Measurements from ENCODE around the gene TMEM120A.
A peak's percentile ranks its signal among the peaks of the same experiment; 100 is the strongest.
"Not testable (repeated sequence)": the region's sequence is repeated elsewhere in the genome, so short reads cannot be mapped to it uniquely, and the experiment has no call there.

TMEM120A gene

DNA sequence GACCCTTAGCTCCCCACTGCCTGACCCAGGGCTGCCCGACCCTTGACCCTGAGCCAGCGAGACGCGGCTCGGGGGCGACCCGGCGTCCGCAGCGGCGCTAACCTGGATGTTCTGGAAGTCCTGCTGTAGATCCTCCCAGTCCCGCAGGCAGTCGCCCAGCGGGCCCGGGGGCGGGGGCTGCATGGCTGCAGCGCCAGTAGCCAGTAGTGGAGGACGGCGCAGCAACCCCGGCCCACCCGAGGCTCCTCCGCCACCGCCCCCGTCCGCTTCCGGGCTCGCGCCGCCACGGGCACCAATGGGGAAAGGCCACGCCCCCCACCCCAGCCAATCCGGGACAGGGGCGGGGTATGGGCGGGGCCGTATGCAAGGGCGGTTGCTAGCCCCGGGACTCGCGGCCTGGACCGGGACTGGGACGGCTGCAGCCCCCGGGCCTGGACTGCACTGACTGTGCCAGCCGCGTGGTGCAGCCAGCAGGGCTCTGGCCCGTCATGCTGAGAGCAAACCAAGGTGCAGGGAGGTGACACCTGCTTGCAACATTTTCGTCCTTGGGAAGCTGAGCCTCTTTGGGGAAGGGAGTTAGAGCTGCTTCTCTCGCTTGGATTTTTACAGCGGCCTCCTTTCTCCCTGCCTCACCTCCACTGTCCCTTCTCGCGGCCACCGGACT is at the start of gene TMEM120A:
Gene TMEM120A, minus strand, starts transcription at position 208 of the 664 bp plus-strand sequence. Its CDS starts 25 bp downstream, at position 183.
- peak; percentile 72 to 78 for DNase-seq (ENCODE audit: low read depth in 2 of 2)

- no peak for DNase-seq (ENCODE audit: low read depth in 2 of 2)
Measured at GRCh38 chr7:76040126-76040525, 45.7 kb upstream of the TMEM120A start.

GRCh38 chr7:76037310-76037709 is 42.9 kb upstream of the TMEM120A start:
- no peak for DNase-seq (ENCODE audit: low read depth in 2 of 2)

DNA sequence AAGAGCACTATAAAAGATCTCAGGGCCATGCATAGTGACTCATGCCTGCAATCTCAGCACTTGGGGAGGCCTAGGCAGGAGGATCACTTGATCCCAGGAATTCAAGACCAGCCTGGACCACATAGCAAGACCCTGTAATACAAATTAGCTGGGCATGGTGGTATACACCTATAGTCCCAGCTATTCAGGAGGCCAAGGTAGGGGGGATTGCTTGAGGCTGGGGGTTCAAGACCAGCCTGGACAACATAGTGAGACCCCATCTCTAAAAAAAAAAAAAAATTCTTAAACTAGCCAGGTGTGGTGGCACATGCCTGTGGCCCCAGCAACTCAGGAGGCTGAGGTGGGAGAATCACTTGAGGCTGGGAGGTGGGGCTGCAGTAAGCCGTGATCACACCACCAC is 37.6 kb upstream of the TMEM120A start:
- DNase-seq (ENCODE audit: low read depth in 2 of 2): no peak

DNA sequence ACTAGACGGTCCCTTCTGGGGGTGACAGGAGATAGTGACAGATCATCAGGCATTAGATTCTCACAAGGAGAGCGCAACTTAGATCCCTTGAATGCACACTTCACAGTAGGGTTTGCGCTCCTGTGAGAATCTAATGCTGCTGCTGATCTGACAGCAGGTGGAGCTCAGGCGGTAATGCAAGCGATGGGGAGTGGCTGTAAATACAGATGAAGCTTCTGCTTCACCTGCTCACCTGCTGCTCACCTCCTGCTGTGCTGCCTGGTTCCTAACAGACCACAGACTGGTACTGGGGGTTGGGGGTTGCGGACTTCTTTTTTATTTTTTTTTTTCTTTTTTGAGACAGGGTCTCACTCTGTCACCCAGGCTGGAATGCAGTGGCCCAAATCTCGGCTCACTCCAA is 35.3 kb upstream of the TMEM120A start:
- not testable (repeated sequence) for DNase-seq (ENCODE audit: low read depth in 2 of 2)

DNA sequence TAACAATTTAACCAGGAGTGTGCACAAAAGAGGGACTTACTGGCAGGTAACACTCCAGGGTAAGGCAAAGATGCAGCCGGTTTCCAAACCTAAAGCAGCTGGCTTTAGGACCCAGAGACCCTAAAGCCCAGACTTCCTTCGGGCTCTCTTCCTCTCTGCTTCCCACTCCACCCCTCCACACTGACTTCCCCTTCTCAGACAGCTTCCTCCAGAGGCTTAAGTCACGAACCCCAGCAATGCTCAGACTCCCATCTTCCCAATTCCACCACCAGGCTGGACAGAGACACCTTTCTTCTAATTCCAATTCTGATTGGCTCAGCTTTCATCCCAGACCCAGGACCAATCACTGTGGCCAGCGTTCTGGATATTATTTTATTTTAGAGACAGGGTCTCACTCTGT is 28.6 kb upstream of the TMEM120A start:
- DNase-seq (ENCODE audit: low read depth in 2 of 2): no peak

GRCh38 chr7:76022026-76022780 is 27.8 kb upstream of the TMEM120A start:
- DNase-seq (ENCODE audit: low read depth in 2 of 2): no peak

GRCh38 chr7:76020031-76020714 is 25.8 kb upstream of the TMEM120A start:
- peak; percentile 1 to 7 for DNase-seq (ENCODE audit: low read depth in 2 of 2)

DNA sequence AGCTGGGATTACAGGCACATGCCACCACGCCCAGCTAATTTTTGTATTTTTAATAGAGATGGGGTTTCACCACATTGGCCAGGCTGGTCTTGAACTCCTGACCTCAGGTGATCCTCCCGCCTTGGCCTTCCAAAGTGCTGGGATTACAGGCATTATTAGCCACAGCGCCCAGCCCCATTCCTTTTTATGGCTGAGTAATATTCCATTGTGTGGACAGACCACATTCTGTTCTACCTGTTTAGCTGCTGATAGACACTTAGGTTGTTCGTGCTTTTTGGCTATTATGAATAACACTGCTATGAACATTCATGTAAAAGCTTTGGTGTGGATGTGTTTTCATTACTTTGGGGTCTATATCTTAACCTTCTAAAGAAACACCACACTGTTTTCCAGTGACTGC is 24.1 kb upstream of the TMEM120A start:
- DNase-seq (ENCODE audit: low read depth in 2 of 2): not testable (repeated sequence)

- no peak for DNase-seq (ENCODE audit: low read depth in 2 of 2)
Measured at GRCh38 chr7:76016191-76016947, 22.0 kb upstream of the TMEM120A start.

DNA sequence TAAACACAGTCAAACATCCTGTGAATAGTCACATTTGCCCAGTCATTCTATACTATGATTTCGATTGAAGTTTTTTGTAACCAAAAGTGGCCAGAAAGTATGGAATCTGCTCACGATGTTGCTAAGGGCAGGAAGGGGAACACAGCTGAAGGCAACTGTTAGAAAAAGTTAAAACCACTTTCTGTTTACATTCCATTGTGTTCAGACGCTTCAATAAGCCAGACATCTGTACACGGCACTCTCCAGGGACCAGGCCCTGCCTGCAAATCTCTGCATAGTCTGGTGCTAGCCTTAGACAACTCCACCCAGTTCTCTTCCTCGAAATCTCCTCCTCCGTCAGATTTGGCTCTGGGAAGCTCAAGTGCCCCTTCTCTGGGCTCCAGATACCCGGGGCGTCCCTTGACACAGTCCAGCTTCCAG is 17.1 kb upstream of the TMEM120A start:
- peak; percentile 34 to 39 for DNase-seq (ENCODE audit: low read depth in 2 of 2)

DNA sequence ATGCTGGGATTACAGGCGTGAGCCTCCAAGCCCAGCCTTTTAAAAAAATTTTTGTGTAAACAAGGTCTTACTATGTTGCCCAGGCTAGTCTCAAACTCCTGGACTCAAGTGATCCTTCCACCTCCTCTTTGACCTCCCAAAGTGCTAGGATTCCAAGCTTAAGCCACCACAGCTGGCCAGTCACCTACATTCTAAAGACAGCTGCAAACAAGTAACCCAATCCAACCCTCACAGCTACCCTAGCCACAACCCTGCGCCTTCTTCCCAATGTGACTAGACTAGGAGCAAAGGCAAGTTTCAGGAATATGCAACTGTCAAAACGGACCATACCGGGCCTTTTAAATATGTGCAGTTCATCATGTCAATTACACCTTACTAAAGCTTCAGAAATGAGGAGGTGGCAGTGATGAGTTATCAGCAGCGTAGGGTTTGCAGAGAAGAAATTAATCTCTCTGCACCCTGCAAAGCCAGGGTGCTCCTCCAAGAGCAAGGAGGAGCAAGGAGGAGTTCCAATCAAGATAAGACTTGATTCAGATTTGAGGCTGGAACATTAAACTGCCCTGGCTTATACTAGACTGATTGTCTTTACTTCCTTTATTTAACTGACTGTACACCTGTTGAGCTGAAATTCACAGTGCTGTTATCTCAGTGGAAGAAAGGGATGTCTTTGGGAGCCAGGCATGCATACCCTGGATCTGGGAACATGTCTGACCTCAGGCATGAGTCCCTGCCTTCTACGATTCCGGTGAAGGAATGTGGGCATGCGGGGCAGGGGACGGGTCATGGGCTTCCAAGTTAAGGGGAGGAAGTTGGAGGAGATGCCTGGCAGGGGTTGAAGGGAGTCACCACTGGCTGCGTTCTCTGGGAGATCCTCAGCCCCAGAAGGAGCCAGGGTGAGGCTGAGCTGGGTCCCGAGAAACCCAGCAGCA is 15.5 kb upstream of the TMEM120A start:
- DNase-seq (ENCODE audit: low read depth in 2 of 2): no peak

DNA sequence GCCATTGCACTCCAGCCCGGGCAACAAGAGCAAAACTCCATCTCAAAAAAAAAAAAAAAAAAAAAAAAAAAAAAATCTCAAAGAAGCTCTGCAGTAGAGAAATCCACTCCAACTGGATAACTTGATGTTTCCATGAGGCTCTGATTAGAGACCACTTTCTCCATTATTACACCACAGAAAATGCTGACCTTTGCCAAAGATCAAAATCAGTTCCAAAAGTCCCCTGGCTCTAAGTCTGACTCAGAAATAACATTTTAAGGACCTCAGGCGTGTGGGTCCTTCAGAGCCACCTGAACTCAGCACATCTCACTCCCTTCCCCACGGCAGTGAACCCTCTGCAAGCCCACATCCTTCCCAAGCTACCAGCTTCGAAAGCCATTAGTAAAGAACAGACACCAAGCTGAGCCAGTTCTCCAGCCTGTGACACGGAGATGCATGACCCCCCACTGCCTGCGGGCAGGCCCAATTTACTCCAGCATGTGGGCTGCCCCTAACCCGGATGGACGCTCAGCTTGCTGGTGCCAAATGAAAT is 13.8 kb upstream of the TMEM120A start:
- DNase-seq (ENCODE audit: low read depth in 2 of 2): no peak

- DNase-seq (ENCODE audit: low read depth in 2 of 2): not testable (repeated sequence)
Measured at GRCh38 chr7:76005004-76005403, 10.6 kb upstream of the TMEM120A start.

- DNase-seq (ENCODE audit: low read depth in 2 of 2): no peak
Measured at GRCh38 chr7:76003351-76003750, 9.0 kb upstream of the TMEM120A start.

DNA sequence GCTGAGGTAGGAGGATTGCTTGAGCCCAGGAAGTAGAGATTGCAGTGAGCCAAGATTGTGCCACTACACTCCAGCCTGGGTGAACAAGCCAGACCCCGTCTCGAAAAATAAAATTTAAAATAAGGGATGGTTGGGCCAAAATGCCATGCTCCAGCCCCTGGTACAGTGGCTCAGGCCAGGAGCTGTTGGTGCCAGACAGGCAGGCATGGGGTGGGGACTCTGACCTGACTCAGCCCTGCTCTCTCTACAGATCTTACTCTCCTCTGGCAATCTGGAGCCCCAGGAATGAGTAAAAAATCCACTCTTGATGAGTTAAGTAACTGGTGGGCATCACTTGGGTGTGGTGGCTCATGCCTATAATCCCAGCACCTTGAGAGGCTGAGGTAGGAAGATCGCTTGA is 8.4 kb upstream of the TMEM120A start:
- DNase-seq (ENCODE audit: low read depth in 2 of 2): no peak

DNA sequence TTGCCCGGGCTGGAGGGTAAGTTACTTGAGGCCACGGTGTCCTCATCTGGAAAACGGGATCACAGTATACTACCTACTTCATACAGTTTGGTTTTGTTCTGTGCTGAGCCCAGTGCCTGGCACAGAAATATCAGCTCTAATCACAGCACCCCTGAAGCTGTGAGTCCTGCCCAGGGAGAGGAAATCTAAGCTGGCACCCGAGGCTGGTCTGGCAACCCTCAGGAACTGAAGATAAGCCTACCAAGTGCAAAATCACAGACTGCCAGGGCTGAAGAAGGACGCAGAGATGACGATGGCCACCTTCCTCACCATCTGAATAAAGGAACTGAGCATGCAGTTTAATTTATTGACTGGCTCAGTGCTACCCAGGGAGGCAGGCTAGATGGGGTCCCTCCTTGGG is 7.7 kb upstream of the TMEM120A start:
- no peak for DNase-seq (ENCODE audit: low read depth in 2 of 2)

GRCh38 chr7:76000566-76000965 is 6.2 kb upstream of the TMEM120A start:
- DNase-seq (ENCODE audit: low read depth in 2 of 2): no peak

DNA sequence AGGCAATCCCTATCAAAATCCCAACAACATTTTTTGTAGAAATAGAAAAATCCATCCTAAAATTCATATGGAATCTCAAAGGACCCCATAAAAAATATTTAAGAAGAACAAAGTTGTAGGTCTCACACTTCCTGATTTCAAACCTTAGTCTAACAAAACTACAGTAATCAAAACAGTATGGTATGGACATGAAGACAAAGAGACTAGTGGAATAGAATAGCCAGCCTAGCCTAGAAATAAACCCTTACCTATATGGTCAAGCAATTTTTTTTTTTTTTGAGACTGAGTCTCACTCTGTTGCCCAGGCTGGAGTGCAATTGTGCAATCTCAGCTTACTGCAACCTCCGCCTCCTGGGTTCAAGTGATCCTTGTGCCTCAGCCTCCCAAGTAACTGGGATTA is 3.6 kb upstream of the TMEM120A start:
- no peak for DNase-seq (ENCODE audit: low read depth in 2 of 2)

GRCh38 chr7:75996476-75996875 is 2.1 kb upstream of the TMEM120A start:
- no peak for DNase-seq (ENCODE audit: low read depth in 2 of 2)

- DNase-seq (ENCODE audit: low read depth in 2 of 2): no peak
Measured at GRCh38 chr7:75995996-75996395, 1.6 kb upstream of the TMEM120A start.

Data from fibroblast of skin of left biceps (primary cell).